Measurements from ENCODE around the gene HTR4.

- TF ChIP-seq POLR2A (IDR thresholded peaks at IDR 0.05): no peak
- TF ChIP-seq POLR2AphosphoS5 (IDR thresholded peaks at IDR 0.05): no peak
- TF ChIP-seq CTCF (IDR thresholded peaks at IDR 0.05): no peak
- TF ChIP-seq EP300 (IDR thresholded peaks at IDR 0.05): no peak
Observed at GRCh38 chr5:148636353-148636752, 18.0 kb downstream of the HTR4 start.
